Calu3 (cell line): ENCODE data around the gene HJURP. TPM values are rescaled to one million over a fixed set of nuclear protein-coding genes. Genes with fewer than 3 reads are reported as not detected.

Experiments
- BruUV-seq: library from RNA; stranded (reverse); fragments of 400-500 nt; replicated peaks from 2 replicates; lab custom pipeline; 2021; lab: Mats Ljungman, UMichigan
- CTCF ChIA-PET: fragments of 300-600 bp; sonication (Branson Sonifier 250); formaldehyde crosslinking; loops from one replicate; lab custom pipeline; 2022; ENCODE audit warnings: antibody characterized with exemption; lab: Charles Lee
- DNase-seq: peaks from one replicate; pipeline ENCODE4 v3.0.0; 2022
- H3K27ac Mint-ChIP-seq: one replicate; pipeline ENCODE4 v1.8.0; 2022; ENCODE audit warnings: mixed read lengths; ENCODE audit not compliant: unreplicated experiment
- H3K27me3 Mint-ChIP-seq: one replicate; pipeline ENCODE4 v1.8.0; 2022; ENCODE audit warnings: mixed read lengths; ENCODE audit not compliant: unreplicated experiment
- H3K36me3 Mint-ChIP-seq: one replicate; pipeline ENCODE4 v1.8.0; 2022; ENCODE audit warnings: mild to moderate bottlenecking, moderate library complexity, mixed read lengths; ENCODE audit not compliant: insufficient read depth, unreplicated experiment
- H3K4me1 Mint-ChIP-seq: one replicate; pipeline ENCODE4 v1.8.0; 2022; ENCODE audit warnings: mild to moderate bottlenecking, low read depth, mixed read lengths; ENCODE audit not compliant: unreplicated experiment
- H3K4me3 Mint-ChIP-seq: one replicate; pipeline ENCODE4 v1.8.0; 2022; ENCODE audit warnings: mild to moderate bottlenecking, low read depth, moderate library complexity, mixed read lengths; ENCODE audit not compliant: unreplicated experiment
- H3K9me3 Mint-ChIP-seq: one replicate; pipeline ENCODE4 v1.8.0; 2022; ENCODE audit warnings: low read depth, mixed read lengths; ENCODE audit not compliant: unreplicated experiment
- CTCF ChIP-seq: fragments of 200-600 bp; IDR thresholded peaks from one replicate; pipeline ENCODE4 v1.8.0; 2022; ENCODE audit warnings: antibody characterized with exemption; ENCODE audit not compliant: unreplicated experiment
- intact Hi-C: fragments of 100-400 bp; cut with micrococcal nuclease; formaldehyde crosslinking; loops from one replicate; pipeline ENCODE4 v1.10.0; 2022; ENCODE audit not compliant: unreplicated experiment
- total RNA-seq: library from RNA; stranded (reverse); gene quantifications from 2 replicates; pipeline ENCODE4 v1.2.3, GENCODE V29; 2022

Gene HJURP
- total RNA-seq, 1 experiment from 2014 or later, result 71.0 TPM

GRCh38 chr2:233857511-233858141 is 3.3 kb upstream of the HJURP start:
- peak; percentile 83 for DNase-seq
- intact Hi-C loops, result loop anchor here (5.0 to 10.0 kb wide), 4 partner anchors 117 to 690 kb away; no protein-coding TSS in a partner anchor

GRCh38 chr2:233856184-233856583 is 1.8 kb upstream of the HJURP start:
- TF ChIP-seq CTCF, result no peak
- no TSS peak for BruUV-seq
- CTCF ChIA-PET, result interaction anchor here (2.4 kb wide), 1 partner anchor 73 kb away, joined by 9 read pairs; no protein-coding TSS in a partner anchor
- no peak for DNase-seq
- intact Hi-C loops, result loop anchor here (5.0 to 10.0 kb wide), 4 partner anchors 119 to 691 kb away; no protein-coding TSS in a partner anchor
- Mint-ChIP-seq H3K27ac (no peak overlapping the region), H3K9me3 (no peaks in the 10 kb centered on the region), H3K4me3 (no peak overlapping the region), H3K36me3 (peaks cover 38% of the 10 kb centered on the region), H3K4me1 (peaks cover 27% of the 10 kb centered on the region), H3K27me3 (no peaks in the 10 kb centered on the region)

More at GRCh38 chr2:233857511-233858141, 3.3 kb upstream of the HJURP start:
- BruUV-seq, result no TSS peak
- TF ChIP-seq CTCF, result peak; percentile 78
- Mint-ChIP-seq H3K9me3 (no peaks in the 10 kb centered on the region), H3K4me1 (peaks cover 14% of the 10 kb centered on the region), H3K36me3 (peaks cover 25% of the 10 kb centered on the region), H3K4me3 (no peak overlapping the region), H3K27ac (no peak overlapping the region), H3K27me3 (no peaks in the 10 kb centered on the region)
- CTCF ChIA-PET, result interaction anchor here (0.7 to 2.4 kb wide), 9 partner anchors 55 to 688 kb away, joined by 3 to 16 read pairs (median 4); no protein-coding TSS in a partner anchor

- no peak for DNase-seq
- Mint-ChIP-seq H3K27ac (no peak overlapping the region), H3K36me3 (peaks cover 40% of the 10 kb centered on the region), H3K27me3 (no peaks in the 10 kb centered on the region), H3K4me3 (peak overlapping the region; percentile 90), H3K9me3 (no peaks in the 10 kb centered on the region), H3K4me1 (peaks cover 27% of the 10 kb centered on the region)
- TF ChIP-seq CTCF, result no peak
- CTCF ChIA-PET, result interaction anchor here (0.8 kb wide), 1 partner anchor 119 kb away, joined by 4 read pairs; no protein-coding TSS in a partner anchor
- intact Hi-C loops, result loop anchor here (5.0 to 10.0 kb wide), 4 partner anchors 119 to 692 kb away; no protein-coding TSS in a partner anchor
- BruUV-seq, result no TSS peak
Measured at GRCh38 chr2:233855345-233855744, 1.0 kb upstream of the HJURP start.

DNA sequence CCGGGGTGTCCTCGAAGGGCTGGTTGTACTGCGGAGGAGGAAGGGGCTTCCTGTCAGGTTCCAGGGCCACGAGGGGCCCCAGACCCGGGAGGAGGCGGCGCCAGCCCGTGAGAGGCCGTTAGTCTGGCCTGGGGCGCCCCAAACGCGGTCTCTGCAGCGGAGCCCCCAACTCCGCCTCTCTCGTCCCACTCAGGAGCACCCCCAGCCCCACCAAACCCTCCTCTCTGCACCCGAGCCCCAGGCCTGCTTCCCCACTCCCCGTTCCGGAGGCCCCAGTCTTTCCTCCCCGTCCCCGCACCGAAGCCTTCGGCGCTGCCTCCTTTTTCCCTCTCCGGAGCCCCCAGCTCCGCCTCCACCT is 473 bp downstream of the HJURP start:
- peak overlapping the region; percentile 88 for H3K27ac Mint-ChIP-seq
- CTCF ChIA-PET, result no interaction called here
- BruUV-seq, result no TSS peak

More for the DNA sequence above, 473 bp downstream of the HJURP start:
- Mint-ChIP-seq H3K27me3 (no peaks in the 10 kb centered on the region), H3K36me3 (peaks cover 51% of the 10 kb centered on the region), H3K9me3 (no peaks in the 10 kb centered on the region), H3K4me1 (peaks cover 29% of the 10 kb centered on the region), H3K4me3 (peak overlapping the region; percentile 90)
- no peak for TF ChIP-seq CTCF
- intact Hi-C loops, result loop anchor here (1.0 to 10.0 kb wide), 3 partner anchors 61 to 241 kb away; no protein-coding TSS in a partner anchor
- DNase-seq, result no peak
